H1 (cell line): Measurements from ENCODE around the gene SMPD2. TPM values are rescaled to one million over a fixed set of nuclear protein-coding genes. Genes with fewer than 3 reads are reported as not detected.

Source experiments
- CBX8 ChIP-seq: fragments of 300-800, 300-1000 bp; sonication (generic); IDR thresholded peaks from 2 replicates; pipeline ENCODE4 v1.7.1; 2016; ENCODE audit warnings: low read depth, low read length, borderline replicate concordance
- KDM5A ChIP-seq: fragments of 200-600 bp; IDR thresholded peaks from 2 replicates; pipeline ENCODE4 v1.7.1; 2012; ENCODE audit warnings: mild to moderate bottlenecking, low read length, inconsistent platforms, mixed read lengths
- NANOG ChIP-seq: IDR thresholded peaks from 2 replicates; pipeline ENCODE4 v1.6.1; 2011; ENCODE audit warnings: low read length, low read depth, mild to moderate bottlenecking, inconsistent platforms; ENCODE audit not compliant: insufficient read depth, poor library complexity, severe bottlenecking
- YY1 ChIP-seq: IDR thresholded peaks from 2 replicates; pipeline ENCODE4 v1.6.1; 2011; ENCODE audit warnings: low read depth, mild to moderate bottlenecking, low read length
- polyA plus RNA-seq, 7 experiments: library from polyadenylated mRNA; depleted of rRNA in 3 of 7; stranded (reverse) in 5 of 7; unstranded in 2 of 7; fragments of >200 nt in 5 of 7; fragments of 200-250 nt in 2 of 7; gene quantifications; 1 replicate in 5 of 7; 2 replicates in 1 of 7; 4 replicates in 1 of 7; pipeline versions ENCODE4 v1.2.1 to v1.2.3, GENCODE V29; 2011 to 2013; ENCODE audit warnings: missing spikeins in 2 of 7, mixed read lengths in 2 of 7
- total RNA-seq: library from RNA; stranded (reverse); fragmentation: NEBNext Ultra II Directional; extraction: Animal tissue kit (Norgen Biotek cat#: 25700); gene quantifications from 2 replicates; pipeline ENCODE4 v1.2.1, GENCODE V29; 2021

The SMPD2 gene
- total and polyA plus RNA-seq, 2 of the 8 experiments (the other 6 are each of a cell fraction or from before 2014, with no cell fraction given) = 11.5 to 17.2 TPM

DNA sequence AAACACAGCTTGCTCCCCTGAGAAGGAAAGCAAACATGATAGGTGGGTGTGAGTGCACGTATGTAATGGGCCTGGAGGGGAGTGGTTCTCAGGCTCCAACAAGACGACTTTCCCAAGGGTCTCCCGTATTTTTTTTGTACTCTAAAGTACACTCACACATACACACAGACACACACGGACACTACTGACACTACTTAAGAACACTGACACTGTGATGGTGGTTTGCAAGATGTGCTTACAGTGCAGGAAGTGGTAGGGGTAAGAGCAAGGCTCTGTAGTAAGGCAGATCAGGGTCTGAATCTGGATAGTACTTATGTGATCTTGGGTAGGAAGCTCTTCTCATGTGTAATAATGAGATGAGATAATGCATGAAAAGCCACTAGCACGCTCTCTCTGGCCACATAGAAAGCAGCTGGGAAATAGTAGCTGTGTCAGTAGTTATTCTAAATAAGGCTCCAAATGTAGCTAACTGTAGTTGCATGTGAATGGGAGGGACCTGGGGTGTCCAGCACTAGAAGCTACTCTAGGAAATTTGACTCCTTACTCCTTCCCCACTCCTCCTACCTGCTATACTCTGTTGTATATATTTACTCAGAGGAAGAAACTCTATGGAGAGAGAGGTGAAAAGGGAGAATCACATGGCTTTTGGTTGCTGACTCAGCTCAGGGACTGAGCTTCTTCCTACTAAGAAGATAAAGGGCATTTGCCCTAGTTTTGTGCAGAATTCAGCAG lies 50.8 kb downstream of the SMPD2 start (continued):
- TF ChIP-seq CBX8 (no peak), NANOG (no peak), KDM5A (no peak), YY1 (no peak)

Other genes starting within 250 kb of the SMPD2 start
- gene CD164, start 58.3 kb upstream of the SMPD2 start, total RNA-seq = 90.1 and 94.3 TPM in 2 replicates
- 49.1 and 69.3 TPM in 2 replicates for gene CD164, start 58.3 kb upstream of the SMPD2 start, polyA plus RNA-seq (2011; rRNA removed)
- 1.3 and 1.5 TPM in 2 replicates for gene PPIL6, start 96 bp upstream of the SMPD2 start, total RNA-seq
- gene PPIL6, start 96 bp upstream of the SMPD2 start, polyA plus RNA-seq (2011; rRNA removed) = 0.19 and 0.42 TPM in 2 replicates
- gene MICAL1, start 15.0 kb downstream of the SMPD2 start, total RNA-seq = 51.3 and 55.4 TPM in 2 replicates
- gene MICAL1, start 15.0 kb downstream of the SMPD2 start, polyA plus RNA-seq (2011; rRNA removed) = 42.5 and 61.9 TPM in 2 replicates
- 20.5 and 21.0 TPM in 2 replicates for gene ZBTB24, start 42.5 kb downstream of the SMPD2 start, total RNA-seq
- 5.9 and 7.5 TPM in 2 replicates for gene ZBTB24, start 42.5 kb downstream of the SMPD2 start, polyA plus RNA-seq (2011; rRNA removed)